Measurements from ENCODE around the gene ACAP2. TPM values are rescaled to one million over a fixed set of nuclear protein-coding genes. Genes with fewer than 3 reads are reported as not detected.

Gene ACAP2
- total and polyA plus RNA-seq, 2 experiments from 2014 or later = 27.0 to 47.4 TPM

DNA sequence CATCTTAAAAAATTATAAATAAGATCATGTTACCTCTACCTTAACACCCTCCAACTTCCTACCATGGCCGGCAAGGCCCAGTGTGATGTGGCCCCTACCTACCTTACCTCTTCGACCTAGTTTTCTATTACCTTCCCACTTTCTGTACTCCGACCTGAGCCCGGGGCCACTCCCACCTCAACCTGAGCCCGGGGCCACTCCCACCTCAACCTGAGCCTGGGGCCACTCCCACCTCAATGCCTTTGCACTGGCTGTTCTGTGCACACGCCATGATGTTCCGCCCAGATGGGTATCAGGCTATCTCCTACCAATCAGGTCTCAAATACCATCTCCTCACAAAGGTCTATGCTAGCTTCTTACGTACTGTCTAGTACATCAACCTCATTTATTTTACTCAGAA is 105.1 kb downstream of the ACAP2 start:
- H3K4me2 ChIP-seq = no peak overlapping the region

GRCh38 chr3:195334967-195335366 is 107.9 kb downstream of the ACAP2 start:
- H3K79me2 ChIP-seq = no peaks in the 10 kb centered on the region
- H4K20me1 ChIP-seq (ENCODE audit: insufficient read depth, poor library complexity, severe bottlenecking) = no peaks in the 10 kb centered on the region
- WGBS (ENCODE audit: low lambda C conversion rate, missing lambda C conversion rate) = 97% methylated on average over 1 of the region's 1 CpG

More for the DNA sequence above, 105.1 kb downstream of the ACAP2 start:
- Histone ChIP-seq H3K4me1 (ENCODE audit: insufficient read depth) (no peaks in the 10 kb centered on the region), H3K9me2 (replicated peaks; ENCODE audit: insufficient read depth) (no peaks in the 10 kb centered on the region), H4K20me1 (ENCODE audit: insufficient read depth, poor library complexity, severe bottlenecking) (no peaks in the 10 kb centered on the region), H3K27me3 (no peaks in the 10 kb centered on the region), H3K27ac (no peak overlapping the region), H3K9me3 (ENCODE audit: low read depth) (no peaks in the 10 kb centered on the region), H3K36me3 (replicated peaks; ENCODE audit: insufficient read depth, low read depth) (no peaks in the 10 kb centered on the region), H3K79me2 (no peaks in the 10 kb centered on the region), H2AFZ (no peak overlapping the region), H3K4me3 (no peak overlapping the region)
- TF ChIP-seq, protein P1, sequence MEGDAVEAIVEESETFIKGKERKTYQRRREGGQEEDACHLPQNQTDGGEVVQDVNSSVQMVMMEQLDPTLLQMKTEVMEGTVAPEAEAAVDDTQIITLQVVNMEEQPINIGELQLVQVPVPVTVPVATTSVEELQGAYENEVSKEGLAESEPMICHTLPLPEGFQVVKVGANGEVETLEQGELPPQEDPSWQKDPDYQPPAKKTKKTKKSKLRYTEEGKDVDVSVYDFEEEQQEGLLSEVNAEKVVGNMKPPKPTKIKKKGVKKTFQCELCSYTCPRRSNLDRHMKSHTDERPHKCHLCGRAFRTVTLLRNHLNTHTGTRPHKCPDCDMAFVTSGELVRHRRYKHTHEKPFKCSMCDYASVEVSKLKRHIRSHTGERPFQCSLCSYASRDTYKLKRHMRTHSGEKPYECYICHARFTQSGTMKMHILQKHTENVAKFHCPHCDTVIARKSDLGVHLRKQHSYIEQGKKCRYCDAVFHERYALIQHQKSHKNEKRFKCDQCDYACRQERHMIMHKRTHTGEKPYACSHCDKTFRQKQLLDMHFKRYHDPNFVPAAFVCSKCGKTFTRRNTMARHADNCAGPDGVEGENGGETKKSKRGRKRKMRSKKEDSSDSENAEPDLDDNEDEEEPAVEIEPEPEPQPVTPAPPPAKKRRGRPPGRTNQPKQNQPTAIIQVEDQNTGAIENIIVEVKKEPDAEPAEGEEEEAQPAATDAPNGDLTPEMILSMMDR (IDR thresholded peaks at IDR 0.05; ENCODE audit: poor library complexity) = no peak
- TF ChIP-seq EZH2phosphoT487 (IDR thresholded peaks at IDR 0.05; ENCODE audit: low read depth, severe bottlenecking, unreplicated experiment) = no peak
- WGBS (ENCODE audit: low lambda C conversion rate, missing lambda C conversion rate) = 97% methylated on average over 8 of the region's 8 CpGs
- DNase-seq (ENCODE audit: low spot score) = no peak

GRCh38 chr3:195319060-195319459 is 123.8 kb downstream of the ACAP2 start:
- Histone ChIP-seq H3K9me2 (replicated peaks; ENCODE audit: insufficient read depth) (no peaks in the 10 kb centered on the region), H3K27me3 (no peaks in the 10 kb centered on the region), H3K36me3 (replicated peaks; ENCODE audit: insufficient read depth, low read depth) (no peaks in the 10 kb centered on the region), H2AFZ (no peak overlapping the region), H3K79me2 (no peaks in the 10 kb centered on the region), H3K4me3 (no peak overlapping the region), H3K4me2 (no peak overlapping the region), H3K27ac (no peak overlapping the region), H4K20me1 (ENCODE audit: insufficient read depth, poor library complexity, severe bottlenecking) (no peaks in the 10 kb centered on the region), H3K9me3 (ENCODE audit: low read depth) (no peaks in the 10 kb centered on the region), H3K4me1 (ENCODE audit: insufficient read depth) (no peaks in the 10 kb centered on the region)
- WGBS (ENCODE audit: low lambda C conversion rate, missing lambda C conversion rate) = 100% methylated on average over 5 of the region's 5 CpGs
- no peak for DNase-seq (ENCODE audit: low spot score)
- TF ChIP-seq EZH2 (IDR thresholded peaks at IDR 0.05; ENCODE audit: borderline replicate concordance) = no peak
- no peak for TF ChIP-seq EZH2phosphoT487 (IDR thresholded peaks at IDR 0.05; ENCODE audit: low read depth, severe bottlenecking, unreplicated experiment)
- TF ChIP-seq, protein P1 (IDR thresholded peaks at IDR 0.05; ENCODE audit: poor library complexity) = no peak

More at GRCh38 chr3:195334967-195335366, 107.9 kb downstream of the ACAP2 start:
- Histone ChIP-seq H2AFZ (no peak overlapping the region), H3K36me3 (replicated peaks; ENCODE audit: insufficient read depth, low read depth) (no peaks in the 10 kb centered on the region), H3K9me3 (ENCODE audit: low read depth) (no peaks in the 10 kb centered on the region), H3K4me1 (ENCODE audit: insufficient read depth) (no peaks in the 10 kb centered on the region), H3K27me3 (no peaks in the 10 kb centered on the region), H3K27ac (no peak overlapping the region), H3K4me2 (no peak overlapping the region), H3K9me2 (replicated peaks; ENCODE audit: insufficient read depth) (no peaks in the 10 kb centered on the region), H3K4me3 (no peak overlapping the region)
- TF ChIP-seq EZH2 (IDR thresholded peaks at IDR 0.05; ENCODE audit: borderline replicate concordance) (no peak), EZH2phosphoT487 (IDR thresholded peaks at IDR 0.05; ENCODE audit: low read depth, severe bottlenecking, unreplicated experiment) (no peak)
- TF ChIP-seq, protein P1 (IDR thresholded peaks at IDR 0.05; ENCODE audit: poor library complexity) = no peak
- no peak for DNase-seq (ENCODE audit: low spot score)

GRCh38 chr3:195312714-195313113 is 130.1 kb downstream of the ACAP2 start:
- Histone ChIP-seq H3K79me2 (no peaks in the 10 kb centered on the region), H4K20me1 (ENCODE audit: insufficient read depth, poor library complexity, severe bottlenecking) (no peaks in the 10 kb centered on the region), H3K9me3 (ENCODE audit: low read depth) (no peaks in the 10 kb centered on the region), H3K9me2 (replicated peaks; ENCODE audit: insufficient read depth) (no peaks in the 10 kb centered on the region), H3K4me3 (no peak overlapping the region), H3K27ac (no peak overlapping the region), H3K36me3 (replicated peaks; ENCODE audit: insufficient read depth, low read depth) (no peaks in the 10 kb centered on the region), H3K27me3 (no peaks in the 10 kb centered on the region), H2AFZ (no peak overlapping the region), H3K4me2 (no peak overlapping the region), H3K4me1 (ENCODE audit: insufficient read depth) (no peaks in the 10 kb centered on the region)
- no peak for TF ChIP-seq EZH2 (IDR thresholded peaks at IDR 0.05; ENCODE audit: borderline replicate concordance)
- no peak for DNase-seq (ENCODE audit: low spot score)
- WGBS (ENCODE audit: low lambda C conversion rate, missing lambda C conversion rate) = 90% methylated on average over 6 of the region's 6 CpGs

All from hepatocyte (in vitro differentiated cells).